SK-N-MC (cell line): ENCODE data around the gene WNK1.

Experiments
- EZH2 ChIP-seq: fragments of 200-600 bp; sonication (generic); IDR thresholded peaks from one replicate; pipeline ENCODE4 v1.6.1; 2017; ENCODE audit warnings: antibody characterized with exemption
- POLR2AphosphoS5 ChIP-seq: IDR thresholded peaks from 2 replicates; pipeline ENCODE4 v1.6.1; 2012; ENCODE audit warnings: mild to moderate bottlenecking, low read depth, low read length, borderline replicate concordance

- TF ChIP-seq EZH2 = no peak
- TF ChIP-seq POLR2AphosphoS5 = no peak
These were observed 27.3 kb upstream of the WNK1 start for GRCh38 chr12:725076-725475.
